Prostate gland (tissue), 2 donors: ENCODE results near the gene KIZ. TPM values are rescaled to one million over a fixed set of nuclear protein-coding genes. Genes with fewer than 3 reads are reported as not detected.

Experiments
- DNase-seq: peaks from one replicate; pipeline ENCODE4 v3.0.0-alpha.2; 2019; ENCODE audit warnings: low spot score
- H3K27ac ChIP-seq, 2 donors: fragments of 200-600 bp; sonication (generic); 2 replicates each; pipeline ENCODE4 v1.5.1; 2017 to 2019
- H3K27me3 ChIP-seq: fragments of 200-600 bp; sonication (generic); replicated peaks from 2 replicates; pipeline ENCODE4 v1.5.1; 2019; ENCODE audit not compliant: insufficient read depth
- H3K36me3 ChIP-seq, 2 donors: fragments of 200-600 bp; sonication (generic); 1 replicate in 1 of 2; 2 replicates in 1 of 2; pipeline versions ENCODE4 v1.5.1 to v1.8.1; 2017 to 2019
- H3K4me1 ChIP-seq: fragments of 200-600 bp; sonication (generic); replicated peaks from 2 replicates; pipeline ENCODE4 v1.5.1; 2019
- H3K4me3 ChIP-seq, 2 donors: fragments of 200-600 bp; sonication (generic); 2 replicates each; pipeline ENCODE4 v1.5.1; 2017 to 2019
- H3K9me3 ChIP-seq: fragments of 200-600 bp; sonication (generic); 2 replicates; pipeline ENCODE4 v1.5.1; 2017
- POLR2A ChIP-seq: fragments of 450-650 bp; IDR thresholded peaks from one replicate; pipeline ENCODE4 v1.6.1; 2016; ENCODE audit warnings: antibody characterized with exemption, mild to moderate bottlenecking
- POLR2AphosphoS5 ChIP-seq: sonication (generic); formaldehyde crosslinking; IDR thresholded peaks from one replicate; pipeline ENCODE4 v1.6.1; 2017; ENCODE audit warnings: antibody characterized with exemption
- WGBS: methylation state at CpG from one replicate; pipeline ENCODE4 v1.1.5; 2018; 5-methylcytosine and 5-hydroxymethylcytosine counted together
- intact Hi-C: fragments of 100-400 bp; cut with DNase I; formaldehyde crosslinking; loops from one replicate; pipeline ENCODE4 v1.14.2; 2022
- total RNA-seq, 2 donors: library from RNA; depleted of rRNA; stranded (reverse); fragments of >200 nt; gene quantifications; one replicate each; pipeline ENCODE4 v1.1.0, GENCODE V29; 2016
- TF ChIP-seq, protein P1 (sequence below), 4 experiments: fragments of 200-600 bp in 2 of 4; fragments of 450-650 bp in 2 of 4; sonication (generic) in 2 of 4; IDR thresholded peaks; 1 replicate in 3 of 4; 2 replicates in 1 of 4; pipeline ENCODE4 v1.5.1; 2016 to 2019; ENCODE audit warnings: antibody characterized with exemption in 4 of 4, mild to moderate bottlenecking in 2 of 4, moderate library complexity in 2 of 4

Gene KIZ
- total RNA-seq, 2 donors from 2014 or later = 39.9 to 41.0 TPM

DNA sequence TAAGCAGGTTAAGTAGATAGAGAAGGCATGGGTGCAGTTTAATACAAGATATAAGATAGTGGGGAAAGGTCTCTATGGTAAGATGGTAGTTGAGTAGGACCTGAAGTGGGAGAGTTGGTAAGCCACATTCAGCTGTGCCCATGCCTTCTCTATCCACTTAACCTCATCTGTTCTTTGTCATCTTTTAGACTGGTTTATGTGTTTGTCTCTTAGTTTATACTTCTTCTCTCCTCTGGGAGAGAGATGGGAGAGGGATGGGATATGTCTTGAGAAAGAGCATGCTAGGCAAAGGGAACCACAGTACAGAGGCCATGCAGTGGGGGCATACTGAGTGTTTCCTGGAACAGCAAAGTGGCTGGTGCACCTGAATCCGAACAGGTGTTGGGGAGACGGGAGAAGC, 46.7 kb downstream of the KIZ start:
- WGBS = 100% methylated on average over 2 of the region's 2 CpGs
- H3K27me3 ChIP-seq = no peaks in the 10 kb centered on the region
- no peak overlapping the region for H3K4me3 ChIP-seq
- intact Hi-C loops = no loop called here
- no peak overlapping the region for H3K27ac ChIP-seq
- TF ChIP-seq POLR2A = no peak
- no peak for TF ChIP-seq POLR2AphosphoS5
- TF ChIP-seq, protein P1, sequence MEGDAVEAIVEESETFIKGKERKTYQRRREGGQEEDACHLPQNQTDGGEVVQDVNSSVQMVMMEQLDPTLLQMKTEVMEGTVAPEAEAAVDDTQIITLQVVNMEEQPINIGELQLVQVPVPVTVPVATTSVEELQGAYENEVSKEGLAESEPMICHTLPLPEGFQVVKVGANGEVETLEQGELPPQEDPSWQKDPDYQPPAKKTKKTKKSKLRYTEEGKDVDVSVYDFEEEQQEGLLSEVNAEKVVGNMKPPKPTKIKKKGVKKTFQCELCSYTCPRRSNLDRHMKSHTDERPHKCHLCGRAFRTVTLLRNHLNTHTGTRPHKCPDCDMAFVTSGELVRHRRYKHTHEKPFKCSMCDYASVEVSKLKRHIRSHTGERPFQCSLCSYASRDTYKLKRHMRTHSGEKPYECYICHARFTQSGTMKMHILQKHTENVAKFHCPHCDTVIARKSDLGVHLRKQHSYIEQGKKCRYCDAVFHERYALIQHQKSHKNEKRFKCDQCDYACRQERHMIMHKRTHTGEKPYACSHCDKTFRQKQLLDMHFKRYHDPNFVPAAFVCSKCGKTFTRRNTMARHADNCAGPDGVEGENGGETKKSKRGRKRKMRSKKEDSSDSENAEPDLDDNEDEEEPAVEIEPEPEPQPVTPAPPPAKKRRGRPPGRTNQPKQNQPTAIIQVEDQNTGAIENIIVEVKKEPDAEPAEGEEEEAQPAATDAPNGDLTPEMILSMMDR (IDR thresholded peaks at IDR 0.05) = no peak
- H3K36me3 ChIP-seq = no peaks in the 10 kb centered on the region
- H3K4me1 ChIP-seq = no peaks in the 10 kb centered on the region
- no peak for DNase-seq
- no peaks in the 10 kb centered on the region for H3K9me3 ChIP-seq

DNA sequence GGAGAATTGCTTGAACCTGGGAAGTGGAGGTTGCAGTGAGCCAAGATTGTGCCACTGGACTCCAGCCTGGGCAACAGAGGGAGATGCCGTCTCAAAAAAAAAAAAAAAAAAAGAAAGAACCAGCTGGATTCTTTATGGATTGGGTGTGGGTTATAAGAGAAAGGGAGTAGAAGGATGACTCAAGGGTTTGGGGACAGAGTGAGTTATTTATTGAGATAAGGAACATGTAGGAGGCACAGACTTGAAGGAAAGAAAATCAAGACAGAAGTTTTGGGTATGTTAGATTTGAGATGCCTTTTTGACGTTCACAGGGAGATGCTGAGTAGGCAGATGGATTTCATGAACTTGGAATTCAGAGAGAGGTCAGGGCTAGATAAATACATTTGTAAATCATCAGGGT, 47.6 kb downstream of the KIZ start:
- DNase-seq = no peak
- Histone ChIP-seq H3K9me3 (no peaks in the 10 kb centered on the region), H3K27me3 (no peaks in the 10 kb centered on the region), H3K27ac (no peak overlapping the region), H3K36me3 (no peaks in the 10 kb centered on the region), H3K4me1 (no peaks in the 10 kb centered on the region), H3K4me3 (no peak overlapping the region)
- intact Hi-C loops = no loop called here
- WGBS = 60% methylated on average over 2 of the region's 2 CpGs
- TF ChIP-seq POLR2AphosphoS5 = no peak

DNA sequence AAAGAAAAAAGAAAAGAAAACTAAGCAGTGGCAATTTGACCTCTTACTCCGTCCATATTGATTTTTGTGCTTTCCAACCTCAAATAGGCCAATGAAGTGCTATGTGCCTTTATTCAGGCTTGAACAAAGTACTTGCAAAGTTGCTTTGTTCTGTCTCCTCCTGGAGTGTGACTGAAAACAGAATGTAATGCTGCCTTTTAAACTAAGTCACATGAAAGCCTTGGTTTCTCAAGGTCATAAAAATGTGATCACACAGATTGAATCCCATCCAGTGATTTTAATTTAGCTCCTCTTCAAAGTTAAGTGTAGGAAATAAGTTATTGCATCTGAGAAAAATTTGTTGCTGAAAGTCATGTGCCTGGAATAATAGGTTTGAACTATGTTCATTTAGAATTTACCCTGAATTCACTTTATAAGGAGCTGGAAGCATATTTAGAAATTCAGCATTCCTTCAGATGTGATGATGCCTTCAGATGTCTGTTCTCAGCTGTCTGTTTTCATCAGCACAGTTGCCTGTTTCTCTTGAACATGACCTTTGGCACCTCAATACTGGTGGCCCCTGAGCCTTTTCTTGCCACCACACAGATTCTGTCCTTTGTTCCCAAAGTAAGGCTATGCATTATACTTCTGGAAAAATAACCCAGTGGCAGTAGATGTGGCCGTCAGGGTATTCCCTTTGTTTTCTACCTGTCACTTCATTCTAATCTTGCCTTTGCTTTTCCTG, 48.8 kb downstream of the KIZ start:
- Histone ChIP-seq H3K9me3 (no peaks in the 10 kb centered on the region), H3K27ac (peak overlapping the region in 1 of 2 donors; percentile 30), H3K27me3 (no peaks in the 10 kb centered on the region), H3K4me1 (no peaks in the 10 kb centered on the region), H3K4me3 (no peak overlapping the region), H3K36me3 (no peaks in the 10 kb centered on the region)
- intact Hi-C loops = no loop called here
- no peak for DNase-seq
- TF ChIP-seq, protein P1 (IDR thresholded peaks at IDR 0.05) = no peak
- peak; percentile 22 for TF ChIP-seq POLR2AphosphoS5
- no peak for TF ChIP-seq POLR2A
- WGBS = 43% methylated on average over 2 of the region's 2 CpGs

DNA sequence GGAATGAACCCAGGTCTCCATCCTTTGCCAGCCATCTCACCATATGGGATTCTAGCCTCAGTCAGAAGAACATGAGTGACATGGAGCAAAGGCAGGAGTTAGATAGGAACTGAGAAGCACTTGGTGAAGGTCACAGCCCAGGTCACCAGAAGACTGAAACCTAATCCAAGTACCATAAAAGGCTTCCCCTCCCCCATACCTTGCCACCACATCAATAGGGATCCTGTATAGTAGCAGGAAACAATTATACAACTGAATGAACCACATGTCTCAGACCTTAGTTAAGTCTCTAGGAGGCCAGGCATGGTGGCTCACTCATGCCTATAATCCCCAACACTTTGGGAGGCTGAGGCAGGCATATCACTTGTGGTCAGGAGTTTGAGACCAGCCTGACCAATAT, 49.6 kb downstream of the KIZ start:
- intact Hi-C loops = no loop called here
- no peaks in the 10 kb centered on the region for H3K4me1 ChIP-seq
- no peaks in the 10 kb centered on the region for H3K36me3 ChIP-seq
- H3K27ac ChIP-seq = peak overlapping the region in 1 of 2 donors; percentile 30
- H3K9me3 ChIP-seq = no peaks in the 10 kb centered on the region
- no peaks in the 10 kb centered on the region for H3K27me3 ChIP-seq
- no peak for DNase-seq
- TF ChIP-seq POLR2AphosphoS5 (no peak), POLR2A (no peak)
- TF ChIP-seq, protein P1 (IDR thresholded peaks at IDR 0.05) = no peak
- no peak overlapping the region for H3K4me3 ChIP-seq

DNA sequence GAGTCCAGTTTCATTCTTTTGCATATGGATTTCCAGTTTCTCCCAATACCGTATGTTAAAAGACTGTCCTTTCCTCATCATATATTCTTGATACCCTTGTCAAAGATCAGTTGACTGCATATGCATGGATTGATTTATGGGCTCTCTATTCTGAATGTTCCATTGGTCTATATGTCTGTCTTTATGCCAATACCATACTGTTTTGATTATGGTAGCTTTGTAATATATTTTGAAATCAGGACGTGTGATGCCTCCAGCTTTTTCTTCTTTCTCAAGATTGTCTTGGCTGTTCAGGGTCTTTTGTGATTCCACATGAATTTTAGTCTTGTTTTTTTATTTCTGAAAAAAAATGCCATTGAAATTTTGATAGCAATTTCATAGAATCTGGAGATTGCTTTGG, 51.9 kb downstream of the KIZ start:
- DNase-seq = no peak
- no peaks in the 10 kb centered on the region for H3K4me1 ChIP-seq
- intact Hi-C loops = no loop called here
- no peaks in the 10 kb centered on the region for H3K27me3 ChIP-seq
- 98% methylated on average over 2 of the region's 2 CpGs for WGBS
- H3K9me3 ChIP-seq = no peaks in the 10 kb centered on the region
- H3K36me3 ChIP-seq = no peaks in the 10 kb centered on the region
- no peak overlapping the region for H3K4me3 ChIP-seq
- no peak overlapping the region for H3K27ac ChIP-seq
- no peak for TF ChIP-seq POLR2A
- TF ChIP-seq, protein P1 (IDR thresholded peaks at IDR 0.05) = no peak
- no peak for TF ChIP-seq POLR2AphosphoS5
